ENCODE results near the gene ZNF132. TPM values are rescaled to one million over a fixed set of nuclear protein-coding genes. Genes with fewer than 3 reads are reported as not detected.
"Not testable (repeated sequence)": the region's sequence is repeated elsewhere in the genome, so short reads cannot be mapped to it uniquely, and the experiment has no call there.

The ZNF132 gene
- total RNA-seq, 2 donors from 2014 or later: 2.1 to 3.8 TPM

- H3K9me3 Mint-ChIP-seq: peaks cover 9% of the 10 kb centered on the region
- H3K27ac Mint-ChIP-seq: peak within 1 kb of the TSS; percentile 86
- peaks cover 12% of the 10 kb centered on the region for H3K36me3 Mint-ChIP-seq (ENCODE audit: low read depth)
- peaks cover 20% of the 10 kb centered on the region for H3K4me1 Mint-ChIP-seq
- peak within 1 kb of the TSS; percentile 87 for H3K4me3 Mint-ChIP-seq
- peak; percentile 99 for ATAC-seq (replicated peaks)
- peaks cover 6% of the 10 kb centered on the region for H3K27me3 Mint-ChIP-seq
Observed at GRCh38 chr19:58451358-58452101, 11.6 kb upstream of the ZNF132 start, which contains the start of gene ZNF324B. TSS of gene ZNF324B (plus strand) at chr19:58451622. CDS start at chr19:58453702, 2,080 bp downstream.

DNA sequence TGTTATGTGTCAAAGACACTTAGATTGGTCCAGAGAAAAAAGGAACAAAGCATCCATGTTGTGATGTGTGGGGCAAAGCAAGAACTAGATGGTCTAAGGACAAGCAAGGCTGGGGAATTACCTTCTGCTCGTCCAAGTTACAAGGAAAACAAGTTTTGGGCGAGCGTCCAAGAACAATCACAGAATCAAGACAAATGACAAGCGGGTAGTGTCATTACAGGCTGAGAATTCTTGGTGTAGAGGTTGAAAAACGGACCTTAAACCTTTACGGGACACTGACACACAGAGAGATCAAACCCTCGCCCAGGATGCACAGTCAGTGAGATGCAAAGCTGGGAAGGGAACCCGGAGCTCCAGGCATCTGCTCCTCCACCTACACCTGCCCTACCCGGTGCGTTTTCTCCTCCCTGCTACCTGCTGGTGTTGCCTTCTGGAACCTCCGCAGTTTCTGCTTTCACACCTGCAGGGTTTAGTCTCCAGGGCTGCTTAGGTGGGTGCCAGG is 11.0 kb upstream of the ZNF132 start:
- H3K9me3 Mint-ChIP-seq: peaks cover 9% of the 10 kb centered on the region
- peak overlapping the region; percentile 86 for H3K27ac Mint-ChIP-seq
- H3K4me1 Mint-ChIP-seq: peaks cover 20% of the 10 kb centered on the region
- H3K36me3 Mint-ChIP-seq (ENCODE audit: low read depth): peaks cover 11% of the 10 kb centered on the region
- peak overlapping the region; percentile 87 for H3K4me3 Mint-ChIP-seq
- ATAC-seq (replicated peaks): peak; percentile 10
- peaks cover 6% of the 10 kb centered on the region for H3K27me3 Mint-ChIP-seq

DNA sequence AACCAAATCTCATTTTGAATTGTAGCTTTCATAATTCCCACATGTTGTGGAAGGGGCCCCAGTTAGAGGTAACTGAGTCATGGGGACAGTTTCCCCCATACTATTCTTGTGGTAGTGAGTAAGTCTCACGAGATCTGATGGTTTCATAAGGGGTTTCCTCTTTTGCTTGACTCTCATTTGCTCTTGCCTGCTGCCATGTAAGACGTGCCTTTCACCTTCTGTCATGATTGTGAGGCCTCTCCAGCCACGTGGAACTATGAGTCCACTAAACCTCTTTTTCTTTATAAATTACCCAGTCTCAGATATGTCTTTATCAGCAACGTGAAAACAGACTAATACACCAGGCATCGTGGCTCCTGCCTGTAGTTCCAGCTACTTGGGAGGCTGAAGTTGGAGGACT is 10.0 kb upstream of the ZNF132 start:
- peak; percentile 3 for ATAC-seq (replicated peaks)
- not testable (repeated sequence) for H3K9me3 Mint-ChIP-seq; H3K27me3 Mint-ChIP-seq; H3K36me3 Mint-ChIP-seq (ENCODE audit: low read depth)
- H3K4me3 Mint-ChIP-seq: peak overlapping the region; percentile 87
- peak overlapping the region; percentile 49 for H3K27ac Mint-ChIP-seq
- peaks cover 20% of the 10 kb centered on the region for H3K4me1 Mint-ChIP-seq

DNA sequence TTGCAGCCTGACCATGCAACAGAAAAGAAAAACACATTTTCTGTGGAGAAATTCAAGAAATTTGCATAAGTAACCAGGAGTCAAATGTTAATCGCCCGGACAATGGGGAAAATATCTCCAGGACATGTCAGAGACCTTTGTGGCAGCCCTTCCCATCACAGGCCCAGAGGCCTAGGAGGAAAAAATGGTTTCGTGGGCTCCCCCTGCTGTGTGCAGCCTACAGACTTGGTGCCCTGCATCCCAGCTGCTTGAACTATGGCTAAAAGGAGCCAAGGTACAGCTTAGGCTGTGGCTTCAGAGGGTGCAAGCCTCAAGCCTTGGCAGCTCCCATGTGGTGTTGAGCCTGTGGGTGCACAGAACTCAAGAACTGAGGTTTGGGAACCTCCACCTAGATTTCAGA is 8.9 kb upstream of the ZNF132 start:
- not testable (repeated sequence) for H3K27ac Mint-ChIP-seq; H3K36me3 Mint-ChIP-seq (ENCODE audit: low read depth); ATAC-seq (replicated peaks); H3K27me3 Mint-ChIP-seq; H3K4me3 Mint-ChIP-seq; H3K9me3 Mint-ChIP-seq
- peaks cover 20% of the 10 kb centered on the region for H3K4me1 Mint-ChIP-seq

DNA sequence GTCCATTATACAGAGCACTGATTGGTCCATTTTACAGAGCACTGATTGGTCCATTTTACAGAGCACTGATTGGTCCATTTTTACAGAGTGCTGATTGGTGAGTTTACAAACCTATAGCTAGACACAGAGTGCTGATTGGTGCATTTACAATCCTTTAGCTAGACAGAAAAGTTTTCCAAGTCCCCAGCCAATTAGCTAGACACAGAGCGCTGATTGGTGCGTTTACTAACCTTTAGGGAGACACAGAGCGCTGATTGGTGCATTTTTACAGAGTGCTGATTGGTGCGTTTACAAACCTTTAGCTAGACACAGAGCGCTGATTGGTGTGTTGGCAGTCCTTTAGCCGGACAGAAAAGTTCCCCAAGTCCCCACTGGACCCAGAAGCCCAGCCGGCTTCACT is 3.0 kb upstream of the ZNF132 start:
- H3K4me3 Mint-ChIP-seq: not testable (repeated sequence)

DNA sequence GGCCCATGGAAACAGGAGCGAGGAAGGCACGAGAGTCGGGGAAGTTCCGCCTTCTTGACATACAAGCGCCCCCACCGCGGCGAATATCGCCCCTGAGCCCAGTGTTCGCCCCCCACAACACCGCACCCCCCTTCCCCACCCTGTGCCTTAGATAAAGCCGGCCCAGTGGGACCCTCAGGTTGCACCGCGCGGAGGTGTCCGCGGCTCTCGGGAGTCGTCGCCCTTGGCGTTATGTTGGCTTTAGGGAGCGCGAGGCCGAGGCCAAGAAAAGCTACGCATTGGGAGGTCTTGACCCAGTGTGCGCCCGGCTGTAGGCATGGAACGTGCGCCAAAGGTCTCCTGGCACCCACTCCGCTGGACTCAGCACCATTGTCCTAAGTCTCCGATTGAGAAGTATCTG is 603 bp upstream of the ZNF132 start:
- H3K36me3 Mint-ChIP-seq (ENCODE audit: low read depth): peaks cover 48% of the 10 kb centered on the region
- H3K27ac Mint-ChIP-seq: peak overlapping the region; percentile 97
- H3K27me3 Mint-ChIP-seq: no peaks in the 10 kb centered on the region
- ATAC-seq (replicated peaks): no peak
- H3K4me1 Mint-ChIP-seq: peaks cover 24% of the 10 kb centered on the region
- peak overlapping the region; percentile 97 for H3K4me3 Mint-ChIP-seq
- peaks cover 17% of the 10 kb centered on the region for H3K9me3 Mint-ChIP-seq

More for the DNA sequence above, 3.0 kb upstream of the ZNF132 start:
- not testable (repeated sequence) for H3K27me3 Mint-ChIP-seq; H3K27ac Mint-ChIP-seq; ATAC-seq (replicated peaks)
- Mint-ChIP-seq H3K4me1 (peaks cover 19% of the 10 kb centered on the region), H3K36me3 (ENCODE audit: low read depth) (peaks cover 23% of the 10 kb centered on the region), H3K9me3 (peaks cover 13% of the 10 kb centered on the region)

DNA sequence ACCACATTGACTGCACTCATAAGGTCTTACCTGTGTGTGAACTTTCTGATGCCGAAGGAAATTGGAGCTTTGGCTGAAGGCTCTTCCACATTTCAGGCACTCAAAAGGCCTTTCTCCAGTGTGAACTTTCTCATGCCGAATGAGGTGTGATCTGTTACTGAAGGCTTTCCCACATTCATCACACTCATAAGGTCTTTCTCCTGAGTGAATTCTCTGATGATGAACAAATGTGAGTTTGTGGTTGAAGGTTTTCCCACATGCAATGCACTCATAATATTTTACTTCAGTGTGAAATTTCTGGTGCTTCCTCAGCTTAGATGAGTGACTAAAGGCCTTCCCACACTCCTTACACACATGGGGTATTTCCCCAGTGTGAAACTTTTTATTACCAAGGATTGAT is 5.7 kb downstream of the ZNF132 start:
- Mint-ChIP-seq H3K27me3 (no peaks in the 10 kb centered on the region), H3K36me3 (ENCODE audit: low read depth) (peaks cover 67% of the 10 kb centered on the region), H3K27ac (no peak overlapping the region), H3K4me3 (no peak overlapping the region), H3K4me1 (peaks cover 12% of the 10 kb centered on the region), H3K9me3 (peaks cover 28% of the 10 kb centered on the region)
- no peak for ATAC-seq (replicated peaks)

GRCh38 chr19:58429745-58430144 is 10.2 kb downstream of the ZNF132 start:
- H3K27ac Mint-ChIP-seq: no peak overlapping the region

DNA sequence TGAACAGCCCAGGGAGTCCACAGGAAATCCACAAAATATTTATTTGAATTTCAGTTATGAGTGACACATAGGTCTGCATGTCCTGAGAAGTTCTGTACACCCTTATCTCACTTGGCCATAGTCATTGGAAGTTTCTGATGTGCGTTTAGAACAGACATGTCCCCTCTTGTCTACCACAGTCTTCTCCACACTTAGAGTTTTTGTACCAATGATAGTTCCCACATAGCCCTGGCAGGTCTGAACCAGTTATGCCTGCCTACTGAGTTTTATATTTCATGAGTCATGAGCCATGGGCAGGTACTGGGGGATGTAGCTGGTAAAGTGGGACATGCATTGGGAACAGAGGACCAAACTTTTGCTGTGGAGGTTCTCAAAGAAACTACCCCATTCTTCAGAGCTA is 11.3 kb downstream of the ZNF132 start:
- Mint-ChIP-seq H3K27me3 (no peaks in the 10 kb centered on the region), H3K27ac (no peak overlapping the region), H3K4me3 (no peak overlapping the region), H3K36me3 (ENCODE audit: low read depth) (peaks cover 12% of the 10 kb centered on the region), H3K4me1 (no peaks in the 10 kb centered on the region), H3K9me3 (peaks cover 17% of the 10 kb centered on the region)
- no peak for ATAC-seq (replicated peaks)

More at GRCh38 chr19:58429745-58430144, 10.2 kb downstream of the ZNF132 start:
- Mint-ChIP-seq H3K4me1 (no peaks in the 10 kb centered on the region), H3K27me3 (no peaks in the 10 kb centered on the region), H3K9me3 (peaks cover 21% of the 10 kb centered on the region), H3K4me3 (no peak overlapping the region), H3K36me3 (ENCODE audit: low read depth) (peaks cover 23% of the 10 kb centered on the region)
- ATAC-seq (replicated peaks): no peak

DNA sequence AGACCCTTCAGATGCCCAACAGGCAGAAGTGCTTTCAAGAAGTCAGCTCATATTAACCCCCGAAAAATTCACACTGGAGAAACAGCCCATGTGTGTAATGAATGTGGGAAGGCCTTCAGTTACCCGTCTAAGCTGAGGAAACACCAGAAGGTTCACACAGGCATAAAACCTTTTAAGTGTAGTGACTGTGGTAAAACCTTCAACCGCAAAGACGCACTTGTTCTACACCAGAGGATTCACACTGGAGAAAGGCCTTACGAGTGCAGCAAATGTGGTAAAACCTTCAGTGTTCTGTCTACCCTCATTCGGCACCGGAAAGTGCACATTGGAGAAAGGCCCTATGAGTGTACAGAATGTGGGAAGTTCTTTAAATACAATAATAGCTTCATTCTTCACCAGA is 22.9 kb downstream of the ZNF132 start:
- no peaks in the 10 kb centered on the region for H3K9me3 Mint-ChIP-seq
- peaks cover 53% of the 10 kb centered on the region for H3K36me3 Mint-ChIP-seq (ENCODE audit: low read depth)
- no peaks in the 10 kb centered on the region for H3K27me3 Mint-ChIP-seq
- no peaks in the 10 kb centered on the region for H3K4me1 Mint-ChIP-seq
- no peak overlapping the region for H3K4me3 Mint-ChIP-seq
- no peak overlapping the region for H3K27ac Mint-ChIP-seq
- ATAC-seq (replicated peaks): no peak

DNA sequence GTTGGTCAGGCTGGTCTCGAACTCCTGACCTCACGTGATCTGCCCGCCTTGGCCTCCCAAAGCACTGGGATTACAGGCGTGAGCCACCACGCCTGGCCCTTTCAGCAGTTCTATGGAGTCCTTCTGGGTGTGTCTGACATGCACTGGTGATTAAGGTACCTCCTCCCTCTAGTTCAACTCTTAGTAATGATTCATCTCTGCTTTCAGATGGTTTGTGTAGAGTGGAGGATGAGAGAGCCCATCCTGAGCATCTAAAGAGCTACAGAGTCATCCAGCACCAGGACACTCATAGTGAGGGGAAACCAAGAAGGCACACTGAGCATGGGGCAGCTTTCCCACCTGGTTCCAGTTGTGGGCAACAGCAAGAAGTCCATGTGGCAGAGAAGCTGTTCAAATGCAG is 23.3 kb downstream of the ZNF132 start:
- Mint-ChIP-seq H3K27me3 (no peaks in the 10 kb centered on the region), H3K36me3 (ENCODE audit: low read depth) (peaks cover 53% of the 10 kb centered on the region), H3K4me3 (no peak overlapping the region), H3K4me1 (no peaks in the 10 kb centered on the region), H3K27ac (no peak overlapping the region), H3K9me3 (no peaks in the 10 kb centered on the region)
- no peak for ATAC-seq (replicated peaks)

- Mint-ChIP-seq H3K4me3 (peak overlapping the region; percentile 93), H3K4me1 (peaks cover 30% of the 10 kb centered on the region), H3K36me3 (ENCODE audit: low read depth) (peaks cover 16% of the 10 kb centered on the region), H3K27ac (peak overlapping the region; percentile 93), H3K27me3 (no peaks in the 10 kb centered on the region), H3K9me3 (no peaks in the 10 kb centered on the region)
- no peak for ATAC-seq (replicated peaks)
Observed at GRCh38 chr19:58409010-58409790, 30.8 kb downstream of the ZNF132 start.

DNA sequence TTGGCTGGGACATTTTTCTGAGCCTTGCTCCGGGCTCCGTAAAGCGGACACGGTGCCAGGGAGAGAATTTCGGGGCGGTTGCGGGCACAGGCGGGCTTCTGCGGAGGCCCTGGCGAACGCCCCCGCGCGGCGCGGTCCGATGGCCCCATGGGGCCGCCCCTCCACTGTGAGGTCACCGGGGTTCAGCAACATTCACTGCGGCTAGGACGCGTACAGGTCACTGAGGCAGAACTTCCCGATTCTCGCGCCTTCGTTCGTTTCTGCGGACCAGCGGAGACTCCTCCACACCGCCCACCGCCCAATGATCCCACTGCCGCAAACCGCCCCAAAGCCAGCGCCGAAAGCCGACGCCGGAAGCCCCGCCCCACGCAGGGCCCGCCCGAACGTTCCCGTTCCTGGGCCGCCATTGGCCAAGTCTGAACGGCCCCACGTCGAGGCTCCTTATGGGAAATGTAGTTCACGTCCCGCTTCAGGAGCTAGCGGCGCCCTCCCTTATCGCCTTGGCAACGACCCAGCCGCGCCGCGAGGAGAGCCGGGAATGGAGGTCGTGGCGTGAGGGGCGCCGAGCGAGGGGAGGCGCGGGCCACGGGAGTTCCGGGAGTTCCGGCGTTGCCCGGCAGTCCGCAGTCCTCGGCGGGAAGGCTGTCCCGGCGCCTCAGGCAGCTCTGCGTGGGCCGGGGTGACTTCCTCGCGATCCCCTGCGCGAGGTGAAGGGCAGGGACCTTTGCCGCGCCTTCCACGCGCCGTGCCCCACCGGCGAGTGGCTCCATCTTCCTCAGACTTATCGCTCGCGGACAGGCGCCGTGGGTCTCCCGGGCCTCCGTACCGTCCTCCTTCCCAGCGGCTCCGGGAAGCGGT is 31.6 kb downstream of the ZNF132 start, which contains the start of gene ZNF584:
Gene ZNF584 (plus strand): TSS at position 498 of the 858 bp plus-strand sequence. CDS start 499 bp downstream, outside the sequence.
- Mint-ChIP-seq H3K4me1 (peaks cover 30% of the 10 kb centered on the region), H3K4me3 (peak within 1 kb of the TSS; percentile 93), H3K27me3 (no peaks in the 10 kb centered on the region), H3K27ac (peak within 1 kb of the TSS; percentile 93), H3K9me3 (no peaks in the 10 kb centered on the region), H3K36me3 (ENCODE audit: low read depth) (peaks cover 16% of the 10 kb centered on the region)
- ATAC-seq (replicated peaks): peak; percentile 95

- ATAC-seq (replicated peaks): peak; percentile 23
- Mint-ChIP-seq H3K27me3 (no peaks in the 10 kb centered on the region), H3K4me3 (peak overlapping the region; percentile 93), H3K9me3 (no peaks in the 10 kb centered on the region), H3K36me3 (ENCODE audit: low read depth) (peaks cover 10% of the 10 kb centered on the region), H3K4me1 (peaks cover 30% of the 10 kb centered on the region), H3K27ac (peak overlapping the region; percentile 93)
Observed at GRCh38 chr19:58407658-58408151, 32.2 kb downstream of the ZNF132 start.

Data from activated T-helper 17 cell treated with anti-CD3 and anti-CD28 coated beads, Interleukin-2, amount 50 U/mL, for 72 hours (primary cell).